Bronchial epithelial cell (primary cell): Measurements from ENCODE around the gene CD151. TPM values are rescaled to one million over a fixed set of nuclear protein-coding genes. Genes with fewer than 3 reads are reported as not detected.

Experiments
- DNase-seq: peaks from one replicate; pipeline ENCODE4 v3.0.0-alpha.2; 2010; ENCODE audit warnings: low read depth
- FAIRE-seq: peaks from 2 replicates; lab custom pipeline; 2011; peaks lifted over from hg19 to GRCh38; lab: Jason Lieb, UNC
- H3K27me3 ChIP-seq: 2 replicates; pipeline ENCODE4 v1.5.1; 2011; ENCODE audit warnings: low read length; ENCODE audit not compliant: control insufficient read depth, insufficient read depth
- H3K36me3 ChIP-seq: 2 replicates; pipeline ENCODE4 v1.5.1; 2011; ENCODE audit warnings: low read length; ENCODE audit not compliant: control insufficient read depth, insufficient read depth
- H3K4me3 ChIP-seq: 2 replicates; pipeline ENCODE4 v1.5.1; 2011; ENCODE audit warnings: mild to moderate bottlenecking, low read depth, low read length, control low read depth
- CTCF ChIP-seq: IDR thresholded peaks from 2 replicates; pipeline ENCODE4 v1.5.1; 2011; ENCODE audit warnings: mild to moderate bottlenecking, moderate library complexity, low read length, control low read depth, inconsistent platforms; ENCODE audit not compliant: insufficient read depth, severe bottlenecking
- total RNA-seq: library from RNA; depleted of rRNA; stranded (reverse); fragments of >200 nt; gene quantifications from 2 replicates; pipeline ENCODE4 v1.2.1, GENCODE V29; 2014

Gene CD151
- total RNA-seq, 1 donor from 2014 or later = 324 TPM

GRCh38 chr11:821512-822371 is 11.0 kb upstream of the CD151 start:
- DNase-seq (no peak), FAIRE-seq (no peak)
- no peak for TF ChIP-seq CTCF
- no peak overlapping the region for H3K4me3 ChIP-seq
- peaks cover 18% of the 10 kb centered on the region for H3K36me3 ChIP-seq
- H3K27me3 ChIP-seq = no peaks in the 10 kb centered on the region

GRCh38 chr11:823441-824291 is 9.1 kb upstream of the CD151 start:
- DNase-seq (no peak), FAIRE-seq (no peak)
- peaks cover 18% of the 10 kb centered on the region for H3K36me3 ChIP-seq
- no peak for TF ChIP-seq CTCF
- H3K4me3 ChIP-seq = no peak overlapping the region
- H3K27me3 ChIP-seq = no peaks in the 10 kb centered on the region

- Histone ChIP-seq H3K36me3 (peaks cover 18% of the 10 kb centered on the region), H3K4me3 (no peak overlapping the region), H3K27me3 (no peaks in the 10 kb centered on the region)
- FAIRE-seq (no peak), DNase-seq (no peak)
- TF ChIP-seq CTCF = no peak
These were observed 8.4 kb upstream of the CD151 start for GRCh38 chr11:824292-824880.

- H3K4me3 ChIP-seq = no peak overlapping the region
- no peak for TF ChIP-seq CTCF
- DNase-seq (no peak), FAIRE-seq (no peak)
- peaks cover 18% of the 10 kb centered on the region for H3K36me3 ChIP-seq
- H3K27me3 ChIP-seq = peaks cover 2% of the 10 kb centered on the region
These were observed 7.8 kb upstream of the CD151 start for GRCh38 chr11:824942-825341.

GRCh38 chr11:825366-826226 is 7.2 kb upstream of the CD151 start:
- no peak for TF ChIP-seq CTCF
- DNase-seq = no peak
- Histone ChIP-seq H3K36me3 (peaks cover 18% of the 10 kb centered on the region), H3K4me3 (no peak overlapping the region), H3K27me3 (peaks cover 2% of the 10 kb centered on the region)
- no peak for FAIRE-seq
